ENCODE measurements around the gene MTG1. TPM values are rescaled to one million over a fixed set of nuclear protein-coding genes. Genes with fewer than 3 reads are reported as not detected.
A peak's percentile ranks its signal among the peaks of the same experiment; 100 is the strongest.

MTG1 gene
- total RNA-seq, 1 donor from 2014 or later = 33.0 TPM

GRCh38 chr10:133442191-133442966 lies 48.4 kb downstream of the MTG1 start:
- Histone ChIP-seq H3K36me3 (no peaks in the 10 kb centered on the region), H3K27ac (no peak overlapping the region), H3K4me3 (no peak overlapping the region), H3K4me1 (no peaks in the 10 kb centered on the region), H3K9me3 (peaks cover 6% of the 10 kb centered on the region), H3K27me3 (no peaks in the 10 kb centered on the region)
- intact Hi-C loops (cut with DNase I) = no loop called here
- TF ChIP-seq CTCF (IDR thresholded peaks at IDR 0.05) = no peak
- ATAC-seq = no peak
- peak; percentile 51 for DNase-seq

- TF ChIP-seq CTCF (IDR thresholded peaks at IDR 0.05) = no peak
- Histone ChIP-seq H3K27me3 (no peaks in the 10 kb centered on the region), H3K9me3 (peaks cover 6% of the 10 kb centered on the region), H3K36me3 (no peaks in the 10 kb centered on the region), H3K4me3 (no peak overlapping the region), H3K4me1 (no peaks in the 10 kb centered on the region), H3K27ac (no peak overlapping the region)
- no peak for ATAC-seq
- intact Hi-C loops (cut with DNase I) = no loop called here
- DNase-seq = peak; percentile 41
Measured at GRCh38 chr10:133442967-133443924, 49.3 kb downstream of the MTG1 start.

- intact Hi-C loops (cut with DNase I) = no loop called here
- TF ChIP-seq CTCF (IDR thresholded peaks at IDR 0.05) = no peak
Measured at GRCh38 chr10:133444342-133445267, 50.6 kb downstream of the MTG1 start.

GRCh38 chr10:133445268-133445732 lies 51.3 kb downstream of the MTG1 start:
- no peak overlapping the region for H3K27ac ChIP-seq
- no peak for TF ChIP-seq CTCF (IDR thresholded peaks at IDR 0.05)
- ATAC-seq = no peak
- H3K4me3 ChIP-seq = no peak overlapping the region
- H3K9me3 ChIP-seq = peaks cover 16% of the 10 kb centered on the region
- H3K4me1 ChIP-seq = no peaks in the 10 kb centered on the region
- intact Hi-C loops (cut with DNase I) = no loop called here
- no peaks in the 10 kb centered on the region for H3K27me3 ChIP-seq
- H3K36me3 ChIP-seq = no peaks in the 10 kb centered on the region
- DNase-seq = no peak

More at GRCh38 chr10:133444342-133445267, 50.6 kb downstream of the MTG1 start:
- peaks cover 16% of the 10 kb centered on the region for H3K9me3 ChIP-seq
- H3K27ac ChIP-seq = no peak overlapping the region
- DNase-seq (no peak), ATAC-seq (no peak)
- no peaks in the 10 kb centered on the region for H3K36me3 ChIP-seq
- no peaks in the 10 kb centered on the region for H3K4me1 ChIP-seq
- H3K4me3 ChIP-seq = no peak overlapping the region
- H3K27me3 ChIP-seq = no peaks in the 10 kb centered on the region
